ENCODE results near the gene TMEM88.

The TMEM88 gene

DNA sequence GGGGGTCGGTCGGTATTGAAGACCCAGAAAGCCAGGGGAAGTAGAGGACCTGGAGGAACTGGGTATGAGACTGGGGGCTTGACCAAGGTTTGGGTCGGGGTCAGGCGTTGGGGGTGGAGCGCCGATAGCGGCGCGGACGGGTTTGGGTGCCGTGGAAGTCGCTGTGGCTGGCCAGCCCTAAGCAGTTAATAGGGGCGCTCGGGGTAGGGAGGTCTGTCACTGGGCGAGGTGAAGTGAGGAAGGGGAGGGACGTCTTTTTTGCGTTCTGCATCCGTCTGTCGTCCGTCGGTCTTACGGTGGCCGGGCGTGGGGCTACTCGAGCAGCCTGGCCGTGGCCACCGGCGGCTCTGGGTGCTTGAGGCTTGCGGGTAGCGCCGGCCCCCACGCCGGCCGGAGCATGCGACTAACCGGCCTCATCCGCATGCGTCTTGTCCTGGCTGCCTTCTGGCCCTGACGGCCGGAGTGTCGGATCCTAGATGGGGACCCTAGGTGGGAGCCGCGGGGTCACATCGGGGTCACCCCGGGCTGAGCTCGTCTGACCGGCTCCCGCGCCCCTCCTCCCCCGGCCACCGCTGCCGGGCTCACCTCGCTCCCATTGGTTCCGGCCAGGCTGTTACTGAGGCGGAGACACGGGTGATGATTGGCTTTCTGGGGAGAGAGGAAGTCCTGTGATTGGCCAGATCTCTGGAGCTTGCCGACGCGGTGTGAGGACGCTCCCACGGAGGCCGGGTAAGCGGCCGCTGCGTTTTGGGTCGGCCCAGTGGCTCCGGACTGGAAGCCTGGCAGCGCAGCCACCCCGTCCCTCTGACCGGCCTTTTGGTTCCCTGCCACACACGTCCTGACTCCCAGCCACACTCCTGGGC, 10.3 kb upstream of the TMEM88 start:
- DNase-seq = peak; percentile 83

DNA sequence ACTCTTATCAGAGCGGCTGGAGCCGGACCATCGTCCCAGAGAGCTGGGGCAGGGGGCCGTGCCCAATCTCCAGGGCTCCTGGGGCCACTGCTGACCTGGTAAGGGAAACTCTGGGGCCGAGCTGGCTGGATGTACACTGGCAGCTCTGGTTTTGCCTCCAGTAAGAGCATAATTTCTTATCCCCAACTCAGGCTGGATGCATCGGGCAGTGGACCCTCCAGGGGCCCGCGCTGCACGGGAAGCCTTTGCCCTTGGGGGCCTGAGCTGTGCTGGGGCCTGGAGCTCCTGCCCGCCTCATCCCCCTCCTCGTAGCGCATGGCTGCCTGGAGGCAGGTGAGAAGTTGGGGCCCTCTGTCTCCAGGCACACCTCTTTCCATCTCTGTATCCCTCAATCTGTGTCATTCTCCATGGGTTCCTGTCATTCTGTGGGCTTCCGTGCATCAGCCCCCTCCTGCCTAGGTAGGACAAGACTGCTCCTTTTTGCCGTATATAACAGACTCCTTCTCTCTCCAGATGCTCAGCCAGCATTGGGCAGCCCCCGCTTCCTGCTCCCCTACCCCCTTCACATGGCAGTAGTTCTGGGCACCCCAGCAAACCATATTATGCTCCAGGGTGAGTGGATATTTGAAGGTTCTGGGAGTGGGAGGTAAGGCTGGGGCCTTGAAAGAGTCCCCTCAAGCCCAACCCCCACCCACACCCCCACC, 9.4 kb upstream of the TMEM88 start:
- no peak for DNase-seq

DNA sequence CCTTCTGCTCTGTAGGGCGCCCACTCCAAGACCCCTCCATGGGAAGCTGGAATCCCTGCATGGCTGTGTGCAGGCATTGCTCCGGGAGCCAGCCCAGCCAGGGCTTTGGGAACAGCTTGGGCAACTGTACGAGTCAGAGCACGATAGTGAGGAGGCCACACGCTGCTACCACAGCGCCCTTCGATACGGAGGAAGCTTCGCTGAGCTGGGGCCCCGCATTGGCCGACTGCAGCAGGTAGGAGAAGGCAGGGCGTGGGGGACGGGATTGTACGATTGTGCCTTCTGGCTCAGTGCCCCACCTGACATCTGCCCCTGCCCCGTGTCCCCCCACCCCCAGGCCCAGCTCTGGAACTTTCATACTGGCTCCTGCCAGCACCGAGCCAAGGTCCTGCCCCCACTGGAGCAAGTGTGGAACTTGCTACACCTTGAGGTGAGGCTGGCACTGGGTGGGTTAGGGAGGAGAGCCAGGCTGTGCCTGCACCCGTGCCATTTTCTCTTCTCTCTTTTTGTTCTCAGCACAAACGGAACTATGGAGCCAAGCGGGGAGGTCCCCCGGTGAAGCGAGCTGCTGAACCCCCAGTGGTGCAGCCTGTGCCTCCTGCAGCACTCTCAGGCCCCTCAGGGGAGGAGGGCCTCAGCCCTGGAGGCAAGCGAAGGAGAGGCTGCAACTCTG, 8.7 kb upstream of the TMEM88 start:
- no peak for DNase-seq

DNA sequence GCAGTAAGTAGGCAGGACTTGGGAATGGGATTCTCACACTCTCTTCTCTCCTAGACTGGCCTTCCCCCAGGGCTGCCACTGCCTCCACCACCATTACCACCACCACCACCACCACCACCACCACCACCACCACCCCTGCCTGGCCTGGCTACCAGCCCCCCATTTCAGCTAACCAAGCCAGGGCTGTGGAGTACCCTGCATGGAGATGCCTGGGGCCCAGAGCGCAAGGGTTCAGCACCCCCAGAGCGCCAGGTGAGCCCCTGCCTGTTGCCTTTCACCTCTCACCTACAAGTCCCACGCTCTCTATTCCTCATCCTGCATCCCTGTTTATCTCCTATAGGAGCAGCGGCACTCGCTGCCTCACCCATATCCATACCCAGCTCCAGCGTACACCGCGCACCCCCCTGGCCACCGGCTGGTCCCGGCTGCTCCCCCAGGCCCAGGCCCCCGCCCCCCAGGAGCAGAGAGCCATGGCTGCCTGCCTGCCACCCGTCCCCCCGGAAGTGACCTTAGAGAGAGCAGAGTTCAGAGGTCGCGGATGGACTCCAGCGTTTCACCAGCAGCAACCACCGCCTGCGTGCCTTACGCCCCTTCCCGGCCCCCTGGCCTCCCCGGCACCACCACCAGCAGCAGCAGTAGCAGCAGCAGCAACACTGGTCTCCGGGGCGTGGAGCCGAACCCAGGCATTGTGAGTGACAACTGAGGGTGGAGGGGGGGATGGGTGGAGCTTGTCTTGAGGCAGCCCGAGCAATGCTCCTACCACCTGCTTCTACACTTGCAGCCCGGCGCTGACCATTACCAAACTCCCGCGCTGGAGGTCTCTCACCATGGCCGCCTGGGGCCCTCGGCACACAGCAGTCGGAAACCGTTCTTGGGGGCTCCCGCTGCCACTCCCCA, 7.9 kb upstream of the TMEM88 start:
- no peak for DNase-seq

DNA sequence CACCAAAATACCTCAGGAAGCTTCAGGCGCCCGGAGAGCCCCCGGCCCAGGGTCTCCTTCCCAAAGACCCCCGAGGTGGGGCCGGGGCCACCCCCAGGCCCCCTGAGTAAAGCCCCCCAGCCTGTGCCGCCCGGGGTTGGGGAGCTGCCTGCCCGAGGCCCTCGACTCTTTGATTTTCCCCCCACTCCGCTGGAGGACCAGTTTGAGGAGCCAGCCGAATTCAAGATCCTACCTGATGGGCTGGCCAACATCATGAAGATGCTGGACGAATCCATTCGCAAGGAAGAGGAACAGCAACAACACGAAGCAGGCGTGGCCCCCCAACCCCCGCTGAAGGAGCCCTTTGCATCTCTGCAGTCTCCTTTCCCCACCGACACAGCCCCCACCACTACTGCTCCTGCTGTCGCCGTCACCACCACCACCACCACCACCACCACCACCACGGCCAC, 6.7 kb upstream of the TMEM88 start:
- no peak for DNase-seq

DNA sequence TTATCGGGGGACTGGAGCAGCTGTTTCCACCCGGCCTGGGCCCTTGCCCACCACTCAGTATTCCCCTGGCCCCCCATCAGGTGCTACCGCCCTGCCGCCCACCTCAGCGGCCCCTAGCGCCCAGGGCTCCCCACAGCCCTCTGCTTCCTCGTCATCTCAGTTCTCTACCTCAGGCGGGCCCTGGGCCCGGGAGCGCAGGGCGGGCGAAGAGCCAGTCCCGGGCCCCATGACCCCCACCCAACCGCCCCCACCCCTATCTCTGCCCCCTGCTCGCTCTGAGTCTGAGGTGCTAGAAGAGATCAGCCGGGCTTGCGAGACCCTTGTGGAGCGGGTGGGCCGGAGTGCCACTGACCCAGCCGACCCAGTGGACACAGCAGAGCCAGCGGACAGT, 6.1 kb upstream of the TMEM88 start:
- no peak for DNase-seq

DNA sequence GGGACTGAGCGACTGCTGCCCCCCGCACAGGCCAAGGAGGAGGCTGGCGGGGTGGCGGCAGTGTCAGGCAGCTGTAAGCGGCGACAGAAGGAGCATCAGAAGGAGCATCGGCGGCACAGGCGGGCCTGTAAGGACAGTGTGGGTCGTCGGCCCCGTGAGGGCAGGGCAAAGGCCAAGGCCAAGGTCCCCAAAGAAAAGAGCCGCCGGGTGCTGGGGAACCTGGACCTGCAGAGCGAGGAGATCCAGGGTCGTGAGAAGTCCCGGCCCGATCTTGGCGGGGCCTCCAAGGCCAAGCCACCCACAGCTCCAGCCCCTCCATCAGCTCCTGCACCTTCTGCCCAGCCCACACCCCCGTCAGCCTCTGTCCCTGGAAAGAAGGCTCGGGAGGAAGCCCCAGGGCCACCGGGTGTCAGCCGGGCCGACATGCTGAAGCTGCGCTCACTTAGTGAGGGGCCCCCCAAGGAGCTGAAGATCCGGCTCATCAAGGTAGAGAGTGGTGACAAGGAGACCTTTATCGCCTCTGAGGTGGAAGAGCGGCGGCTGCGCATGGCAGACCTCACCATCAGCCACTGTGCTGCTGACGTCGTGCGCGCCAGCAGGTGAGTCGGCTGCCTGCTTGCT, 5.6 kb upstream of the TMEM88 start:
- no peak for DNase-seq

DNA sequence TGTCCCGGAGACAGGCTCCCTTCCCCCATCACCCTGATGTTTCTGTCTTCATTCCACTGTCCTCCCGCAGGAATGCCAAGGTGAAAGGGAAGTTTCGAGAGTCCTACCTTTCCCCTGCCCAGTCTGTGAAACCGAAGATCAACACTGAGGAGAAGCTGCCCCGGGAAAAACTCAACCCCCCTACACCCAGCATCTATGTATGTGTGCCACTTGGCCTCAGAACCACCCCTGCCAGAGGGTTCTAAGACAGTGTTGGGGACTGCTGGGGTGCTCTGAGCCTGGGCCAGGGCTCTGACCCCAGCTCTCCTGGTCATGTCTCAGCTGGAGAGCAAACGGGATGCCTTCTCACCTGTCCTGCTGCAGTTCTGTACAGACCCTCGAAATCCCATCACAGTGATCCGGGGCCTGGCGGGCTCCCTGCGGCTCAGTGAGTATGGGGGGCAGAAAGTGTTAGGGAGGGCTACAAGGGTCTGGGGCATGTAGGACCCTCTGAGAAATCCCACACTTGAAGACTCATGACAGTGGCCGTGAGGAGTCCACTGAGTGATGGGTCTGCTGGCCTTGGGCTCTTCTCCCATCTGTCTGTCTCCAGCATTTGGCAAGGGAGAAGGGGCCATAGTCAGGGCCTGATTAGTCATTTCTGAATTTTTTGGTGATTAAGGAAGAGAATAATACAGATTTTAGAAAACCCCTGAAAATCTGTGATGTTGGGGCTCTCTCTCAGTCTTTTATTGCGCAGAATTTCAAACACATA, 4.9 kb upstream of the TMEM88 start:
- no peak for DNase-seq

DNA sequence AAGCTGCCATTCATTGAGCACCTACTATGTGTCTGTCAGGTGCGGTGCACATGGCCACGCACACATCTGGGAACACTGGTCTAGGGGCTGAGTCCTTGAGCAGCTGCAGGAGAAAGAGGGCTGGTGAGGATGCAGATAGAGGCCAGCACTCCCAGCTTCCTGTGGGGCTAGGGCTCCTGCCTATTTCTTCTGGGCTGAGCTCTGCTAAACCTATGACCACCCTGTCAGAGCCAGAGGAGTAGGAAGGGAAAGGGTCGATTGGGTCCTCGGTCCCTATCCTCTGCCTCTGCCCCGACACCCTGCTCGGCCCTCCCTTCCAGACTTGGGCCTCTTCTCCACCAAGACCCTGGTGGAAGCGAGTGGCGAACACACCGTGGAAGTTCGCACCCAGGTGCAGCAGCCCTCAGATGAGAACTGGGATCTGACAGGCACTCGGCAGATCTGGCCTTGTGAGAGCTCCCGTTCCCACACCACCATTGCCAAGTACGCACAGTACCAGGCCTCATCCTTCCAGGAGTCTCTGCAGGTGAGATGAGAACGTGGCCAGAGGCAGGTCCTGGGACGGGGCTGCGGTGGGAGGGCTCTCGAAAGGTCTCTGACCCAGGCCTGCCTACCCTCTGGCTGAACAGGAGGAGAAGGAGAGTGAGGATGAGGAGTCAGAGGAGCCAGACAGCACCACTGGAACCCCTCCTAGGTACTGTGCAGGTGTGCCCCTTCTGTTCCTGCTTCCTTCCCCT, 4.0 kb upstream of the TMEM88 start:
- DNase-seq = no peak

DNA sequence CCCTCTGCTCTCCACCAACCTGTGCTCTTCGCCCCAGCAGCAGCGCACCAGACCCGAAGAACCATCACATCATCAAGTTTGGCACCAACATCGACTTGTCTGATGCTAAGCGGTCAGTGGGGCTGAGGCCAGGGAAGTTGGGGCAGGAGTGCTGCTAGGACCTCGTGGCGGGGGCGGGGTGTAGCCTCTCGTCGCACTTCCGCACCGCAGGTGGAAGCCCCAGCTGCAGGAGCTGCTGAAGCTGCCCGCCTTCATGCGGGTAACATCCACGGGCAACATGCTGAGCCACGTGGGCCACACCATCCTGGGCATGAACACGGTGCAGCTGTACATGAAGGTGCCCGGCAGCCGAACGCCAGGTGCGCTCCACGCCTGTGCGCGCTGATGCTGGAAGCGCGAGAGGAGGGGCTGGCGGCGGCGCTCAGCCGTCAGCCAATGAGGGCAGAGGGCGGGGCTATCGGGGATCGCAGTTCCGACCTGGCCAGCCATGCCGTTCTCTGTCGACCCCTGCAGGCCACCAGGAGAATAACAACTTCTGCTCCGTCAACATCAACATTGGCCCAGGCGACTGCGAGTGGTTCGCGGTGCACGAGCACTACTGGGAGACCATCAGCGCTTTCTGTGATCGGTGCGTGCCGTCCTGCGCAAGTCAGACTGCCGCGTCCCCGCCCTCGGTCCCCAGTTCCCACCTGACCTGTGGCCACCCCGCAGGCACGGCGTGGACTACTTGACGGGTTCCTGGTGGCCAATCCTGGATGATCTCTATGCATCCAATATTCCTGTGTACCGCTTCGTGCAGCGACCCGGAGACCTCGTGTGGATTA, 3.2 kb upstream of the TMEM88 start:
- DNase-seq = peak; percentile 95

DNA sequence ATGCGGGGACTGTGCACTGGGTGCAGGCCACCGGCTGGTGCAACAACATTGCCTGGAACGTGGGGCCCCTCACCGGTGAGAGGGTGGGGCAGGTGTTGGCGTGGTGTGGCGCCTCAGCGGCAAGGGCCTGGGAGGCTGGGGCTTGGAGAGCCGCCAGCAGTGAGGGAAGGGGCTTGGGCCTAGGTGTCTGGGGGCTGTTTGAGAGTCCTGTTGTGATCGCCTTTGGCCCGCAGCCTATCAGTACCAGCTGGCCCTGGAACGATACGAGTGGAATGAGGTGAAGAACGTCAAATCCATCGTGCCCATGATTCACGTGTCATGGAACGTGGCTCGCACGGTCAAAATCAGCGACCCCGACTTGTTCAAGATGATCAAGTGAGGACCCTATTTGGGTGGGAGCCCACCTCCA, 2.6 kb upstream of the TMEM88 start:
- DNase-seq = no peak

DNA sequence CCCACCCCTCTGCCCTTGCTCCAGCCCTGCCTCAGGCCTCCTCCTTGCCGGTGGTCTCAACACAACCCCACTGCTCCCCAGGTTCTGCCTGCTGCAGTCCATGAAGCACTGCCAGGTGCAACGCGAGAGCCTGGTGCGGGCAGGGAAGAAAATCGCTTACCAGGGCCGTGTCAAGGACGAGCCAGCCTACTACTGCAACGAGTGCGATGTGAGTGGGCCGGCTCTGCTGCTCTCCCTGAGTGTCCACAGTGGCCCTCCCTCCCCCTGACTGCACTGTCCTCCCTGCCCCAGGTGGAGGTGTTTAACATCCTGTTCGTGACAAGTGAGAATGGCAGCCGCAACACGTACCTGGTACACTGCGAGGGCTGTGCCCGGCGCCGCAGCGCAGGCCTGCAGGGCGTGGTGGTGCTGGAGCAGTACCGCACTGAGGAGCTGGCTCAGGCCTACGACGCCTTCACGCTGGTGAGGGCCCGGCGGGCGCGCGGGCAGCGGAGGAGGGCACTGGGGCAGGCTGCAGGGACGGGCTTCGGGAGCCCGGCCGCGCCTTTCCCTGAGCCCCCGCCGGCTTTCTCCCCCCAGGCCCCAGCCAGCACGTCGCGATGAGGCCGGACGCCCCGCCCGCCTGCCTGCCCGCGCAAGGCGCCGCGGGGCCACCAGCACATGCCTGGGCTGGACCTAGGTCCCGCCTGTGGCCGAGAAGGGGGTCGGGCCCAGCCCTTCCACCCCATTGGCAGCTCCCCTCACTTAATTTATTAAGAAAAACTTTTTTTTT, 1.8 kb upstream of the TMEM88 start:
- no peak for DNase-seq

DNA sequence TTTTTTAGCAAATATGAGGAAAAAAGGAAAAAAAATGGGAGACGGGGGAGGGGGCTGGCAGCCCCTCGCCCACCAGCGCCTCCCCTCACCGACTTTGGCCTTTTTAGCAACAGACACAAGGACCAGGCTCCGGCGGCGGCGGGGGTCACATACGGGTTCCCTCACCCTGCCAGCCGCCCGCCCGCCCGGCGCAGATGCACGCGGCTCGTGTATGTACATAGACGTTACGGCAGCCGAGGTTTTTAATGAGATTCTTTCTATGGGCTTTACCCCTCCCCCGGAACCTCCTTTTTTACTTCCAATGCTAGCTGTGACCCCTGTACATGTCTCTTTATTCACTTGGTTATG, 1.2 kb upstream of the TMEM88 start:
- no peak for DNase-seq

DNA sequence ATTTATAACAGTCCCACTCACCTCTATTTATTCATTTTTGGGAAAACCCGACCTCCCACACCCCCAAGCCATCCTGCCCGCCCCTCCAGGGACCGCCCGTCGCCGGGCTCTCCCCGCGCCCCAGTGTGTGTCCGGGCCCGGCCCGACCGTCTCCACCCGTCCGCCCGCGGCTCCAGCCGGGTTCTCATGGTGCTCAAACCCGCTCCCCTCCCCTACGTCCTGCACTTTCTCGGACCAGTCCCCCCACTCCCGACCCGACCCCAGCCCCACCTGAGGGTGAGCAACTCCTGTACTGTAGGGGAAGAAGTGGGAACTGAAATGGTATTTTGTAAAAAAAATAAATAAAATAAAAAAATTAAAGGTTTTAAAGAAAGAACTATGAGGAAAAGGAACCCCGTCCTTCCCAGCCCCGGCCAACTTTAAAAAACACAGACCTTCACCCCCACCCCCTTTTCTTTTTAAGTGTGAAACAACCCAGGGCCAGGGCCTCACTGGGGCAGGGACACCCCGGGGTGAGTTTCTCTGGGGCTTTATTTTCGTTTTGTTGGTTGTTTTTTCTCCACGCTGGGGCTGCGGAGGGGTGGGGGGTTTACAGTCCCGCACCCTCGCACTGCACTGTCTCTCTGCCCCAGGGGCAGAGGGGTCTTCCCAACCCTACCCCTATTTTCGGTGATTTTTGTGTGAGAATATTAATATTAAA, 638 bp upstream of the TMEM88 start:
- DNase-seq = no peak

DNA sequence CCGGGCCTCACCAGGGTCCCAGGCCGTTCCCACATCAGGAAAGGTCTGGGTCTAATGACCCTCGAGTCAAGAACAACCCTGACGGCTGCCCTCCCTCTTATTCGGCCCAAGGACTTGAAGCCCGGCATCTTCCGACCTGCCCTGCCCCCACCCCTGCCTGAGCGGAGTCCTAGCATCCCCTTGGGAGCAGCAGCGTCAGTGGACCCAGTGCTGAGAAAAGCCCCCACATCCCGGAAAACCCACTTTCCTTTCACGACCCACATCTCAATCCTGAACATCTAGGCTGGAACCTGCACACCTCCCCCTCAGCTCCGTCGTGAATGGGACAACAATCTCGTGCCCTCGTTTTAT, 769 bp downstream of the TMEM88 start:
- no peak for DNase-seq

DNA sequence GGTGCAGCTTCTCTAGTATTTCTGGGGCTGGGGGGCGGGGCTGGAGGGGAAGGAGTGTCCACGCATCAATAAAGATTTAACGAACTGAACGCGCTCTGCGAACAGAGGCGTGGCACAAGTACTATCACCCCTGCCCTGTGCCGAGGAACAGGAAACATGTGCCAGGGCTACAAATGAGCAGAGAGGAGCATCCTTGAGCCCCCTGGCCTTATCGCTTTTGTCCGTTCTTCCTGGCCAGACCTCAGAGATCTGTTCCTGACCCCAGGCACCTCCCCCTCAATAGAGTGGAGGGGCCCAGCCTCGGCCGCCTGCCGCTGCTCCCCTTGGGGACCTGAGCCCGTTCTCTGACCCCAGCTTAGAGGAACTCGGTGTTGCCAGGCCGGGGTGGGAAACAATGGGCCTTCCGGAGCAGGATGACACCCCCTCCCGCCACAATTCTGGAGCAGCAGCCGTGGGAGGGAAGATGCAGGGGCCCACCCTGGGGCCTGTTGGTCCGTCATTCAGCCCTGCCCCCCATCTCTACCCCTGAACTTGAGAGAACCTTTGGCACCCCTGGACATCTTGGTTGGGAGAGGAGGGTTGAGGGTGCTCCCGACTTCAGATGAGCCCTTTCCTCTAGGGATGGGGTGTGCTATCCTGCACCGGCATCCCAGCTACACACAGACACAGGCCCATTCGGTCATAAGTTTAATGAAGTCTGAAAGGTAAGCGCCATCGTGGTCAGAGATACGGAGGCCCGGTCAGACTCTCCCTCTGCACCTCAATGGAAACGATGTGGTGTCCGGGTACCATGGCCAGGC, 1.3 kb downstream of the TMEM88 start:
- no peak for DNase-seq

DNA sequence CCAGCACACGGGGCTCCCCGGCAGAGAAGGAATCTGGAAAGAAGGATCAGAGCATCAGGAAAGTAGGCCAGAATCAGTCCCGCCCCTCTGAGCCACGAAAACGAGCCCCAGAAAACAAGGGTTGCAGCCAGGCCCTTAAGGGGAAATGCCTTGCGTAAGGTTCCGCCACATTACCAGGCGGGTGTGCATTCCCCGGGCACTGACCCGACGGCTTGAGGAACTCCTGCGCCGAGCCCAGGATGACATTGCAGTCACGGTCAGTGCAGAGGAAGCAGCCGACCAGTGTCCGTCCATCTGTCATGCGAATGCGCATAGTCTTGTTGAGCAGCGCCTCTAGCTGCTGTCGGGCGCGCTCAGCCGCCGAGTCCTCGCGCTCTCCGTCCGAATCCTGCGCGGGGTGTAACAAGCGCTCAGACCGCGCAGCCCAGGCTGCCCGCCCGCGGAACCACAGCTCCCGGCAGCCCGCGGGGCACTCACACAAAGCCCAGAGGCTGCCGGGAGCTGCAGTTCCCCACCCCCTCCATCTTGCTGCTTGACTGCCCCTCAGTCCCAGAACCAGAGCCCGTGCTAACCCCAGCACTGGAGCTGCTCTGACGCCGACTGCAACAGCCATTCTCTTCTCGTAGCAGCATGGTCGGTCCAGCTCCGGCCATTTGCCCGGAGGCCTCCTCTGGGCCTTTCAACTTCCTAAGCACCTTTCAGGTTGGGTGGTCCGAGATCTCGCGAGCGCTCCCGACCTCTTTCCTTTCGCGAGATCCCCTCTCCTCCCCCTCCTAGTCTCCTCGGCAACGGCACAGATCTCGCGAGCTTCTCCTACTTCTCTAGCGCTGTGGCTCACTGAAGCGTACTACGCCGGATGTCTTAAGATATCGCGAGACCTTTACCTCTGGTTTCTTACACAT, 2.2 kb downstream of the TMEM88 start, which contains the start of gene NAA38:
NAA38 (minus strand) TSS at position 749 of the 902 bp plus-strand sequence; CDS start at position 653, 96 bp downstream.
- peak; percentile 99 for DNase-seq

All from NCI-H2171 (cell line).